WTC11 (cell line): ENCODE data around the gene LAMC3. TPM values are rescaled to one million over a fixed set of nuclear protein-coding genes. Genes with fewer than 3 reads are reported as not detected.

Experiments
- ATAC-seq: fragments of 200-7000 bp; cut with Tn5 transposase; 2 replicates; pipeline ENCODE4 v1.10.0; 2021; ENCODE audit warnings: mild to moderate bottlenecking, moderate library complexity
- CTCF ChIA-PET: fragments of 300-600 bp; sonication (Branson Sonifier 250); formaldehyde crosslinking; loops from one replicate; lab custom pipeline; 2021; ENCODE audit warnings: antibody characterized with exemption; lab: Charles Lee
- POLR2A ChIA-PET: fragments of 350-600 bp; sonication (Branson Sonifier 250); formaldehyde crosslinking; loops from one replicate; lab custom pipeline; 2021; ENCODE audit warnings: antibody characterized with exemption; lab: Charles Lee
- DNase-seq: peaks from one replicate; pipeline ENCODE4 v3.0.0; 2021; ENCODE audit warnings: low spot score
- H3K27ac Mint-ChIP-seq: 2 replicates; pipeline ENCODE4 v1.8.0; 2021; ENCODE audit warnings: mixed read lengths
- H3K27me3 Mint-ChIP-seq: 2 replicates; pipeline ENCODE4 v1.8.0; 2021; ENCODE audit warnings: low read depth, mild to moderate bottlenecking, moderate library complexity, mixed read lengths
- H3K36me3 Mint-ChIP-seq: 2 replicates; pipeline ENCODE4 v1.8.0; 2021; ENCODE audit warnings: mixed read lengths
- H3K4me1 Mint-ChIP-seq: 2 replicates; pipeline ENCODE4 v1.8.0; 2022; ENCODE audit warnings: mixed read lengths
- H3K4me3 Mint-ChIP-seq: 2 replicates; pipeline ENCODE4 v1.8.0; 2021; ENCODE audit warnings: mild to moderate bottlenecking, moderate library complexity, mixed read lengths
- H3K9me3 Mint-ChIP-seq: 2 replicates; pipeline ENCODE4 v1.8.0; 2021; ENCODE audit warnings: mixed read lengths
- FOXK1 ChIP-seq: sonication (generic); formaldehyde crosslinking; IDR thresholded peaks from 2 replicates; pipeline ENCODE4 v1.8.0; 2022; ENCODE audit warnings: mild to moderate bottlenecking, moderate library complexity, missing genetic modification reagents
- GRHL2 ChIP-seq: fragments of 250-450 bp; sonication (Bioruptor Pico); IDR thresholded peaks from 2 replicates; pipeline ENCODE4 v1.8.0; 2022; ENCODE audit warnings: mild to moderate bottlenecking, moderate library complexity; ENCODE audit not compliant: insufficient replicate concordance, severe bottlenecking
- GTF2I ChIP-seq: fragments of 250-450 bp; sonication (Bioruptor Pico); conservative IDR thresholded peaks from 2 replicates; pipeline ENCODE4 v1.4.0; 2021; ENCODE audit warnings: mild to moderate bottlenecking
- IRF2 ChIP-seq: sonication (generic); formaldehyde crosslinking; IDR thresholded peaks from 2 replicates; pipeline ENCODE4 v1.8.0; 2022; ENCODE audit warnings: low read depth, missing genetic modification reagents, borderline replicate concordance
- JUN ChIP-seq: sonication (generic); formaldehyde crosslinking; IDR thresholded peaks from 2 replicates; pipeline ENCODE4 v1.8.0; 2023; ENCODE audit warnings: mild to moderate bottlenecking, missing genetic modification reagents
- MXD4 ChIP-seq: fragments of 250-450 bp; sonication (Bioruptor Pico); IDR thresholded peaks from 2 replicates; pipeline ENCODE4 v1.8.0; 2021; ENCODE audit warnings: mild to moderate bottlenecking, moderate library complexity, borderline replicate concordance
- NFATC4 ChIP-seq: fragments of 250-450 bp; sonication (Bioruptor Pico); IDR thresholded peaks from 2 replicates; pipeline ENCODE4 v1.9.0; 2021; ENCODE audit warnings: mild to moderate bottlenecking
- NR3C1 ChIP-seq: sonication (generic); formaldehyde crosslinking; conservative IDR thresholded peaks from 2 replicates; pipeline ENCODE4 v1.8.1; 2023; ENCODE audit warnings: low read depth, mild to moderate bottlenecking, missing genetic modification reagents
- RELA ChIP-seq: sonication (generic); formaldehyde crosslinking; IDR thresholded peaks from 2 replicates; pipeline ENCODE4 v1.8.1; 2022; ENCODE audit warnings: missing genetic modification reagents, mild to moderate bottlenecking, borderline replicate concordance
- ZNF423 ChIP-seq: fragments of 250-450 bp; sonication (Bioruptor Pico); IDR thresholded peaks from 2 replicates; pipeline ENCODE4 v2.1.2; 2022; ENCODE audit warnings: mild to moderate bottlenecking, moderate library complexity
- total RNA-seq: library from RNA; stranded (reverse); gene quantifications from 3 replicates; pipeline ENCODE4 v1.2.3, GENCODE V29; 2021
- TF ChIP-seq, protein P1 (sequence below): sonication (generic); formaldehyde crosslinking; IDR thresholded peaks from 2 replicates; pipeline ENCODE4 v1.8.0; 2023; ENCODE audit warnings: missing genetic modification reagents, mild to moderate bottlenecking, borderline replicate concordance
- TF ChIP-seq, protein P2 (sequence below): sonication (generic); formaldehyde crosslinking; IDR thresholded peaks from 2 replicates; pipeline ENCODE4 v1.8.0; 2022; ENCODE audit warnings: mild to moderate bottlenecking, missing genetic modification reagents
- TF ChIP-seq, protein P3 (sequence below): sonication (generic); formaldehyde crosslinking; IDR thresholded peaks from 2 replicates; pipeline ENCODE4 v1.8.0; 2022; ENCODE audit warnings: mild to moderate bottlenecking, missing genetic modification reagents
- TF ChIP-seq, protein P4 (sequence below): sonication (generic); formaldehyde crosslinking; IDR thresholded peaks from 2 replicates; pipeline ENCODE4 v1.8.1; 2023; ENCODE audit warnings: mild to moderate bottlenecking, missing genetic modification reagents, moderate library complexity
- TF ChIP-seq, protein P5 (sequence below): sonication (generic); formaldehyde crosslinking; IDR thresholded peaks from 2 replicates; pipeline ENCODE4 v1.8.1; 2022; ENCODE audit warnings: low read depth, missing genetic modification reagents, borderline replicate concordance
- TF ChIP-seq, protein P6 (sequence below): fragments of 250-450 bp; sonication (Bioruptor Pico); IDR thresholded peaks from 2 replicates; pipeline ENCODE4 v1.9.0; 2021; ENCODE audit warnings: moderate library complexity, mild to moderate bottlenecking, inconsistent platforms, borderline replicate concordance
- TF ChIP-seq, protein P7 (sequence below): sonication (generic); formaldehyde crosslinking; conservative IDR thresholded peaks from 2 replicates; pipeline ENCODE4 v1.8.1; 2022; ENCODE audit warnings: mild to moderate bottlenecking, missing genetic modification reagents
- TF ChIP-seq, protein P8 (sequence below): sonication (generic); formaldehyde crosslinking; IDR thresholded peaks from 2 replicates; pipeline ENCODE4 v1.8.1; 2022; ENCODE audit warnings: mild to moderate bottlenecking, missing genetic modification reagents, moderate library complexity, borderline replicate concordance

Gene LAMC3
- total RNA-seq, 1 experiment from 2014 or later: 50.9 TPM

DNA sequence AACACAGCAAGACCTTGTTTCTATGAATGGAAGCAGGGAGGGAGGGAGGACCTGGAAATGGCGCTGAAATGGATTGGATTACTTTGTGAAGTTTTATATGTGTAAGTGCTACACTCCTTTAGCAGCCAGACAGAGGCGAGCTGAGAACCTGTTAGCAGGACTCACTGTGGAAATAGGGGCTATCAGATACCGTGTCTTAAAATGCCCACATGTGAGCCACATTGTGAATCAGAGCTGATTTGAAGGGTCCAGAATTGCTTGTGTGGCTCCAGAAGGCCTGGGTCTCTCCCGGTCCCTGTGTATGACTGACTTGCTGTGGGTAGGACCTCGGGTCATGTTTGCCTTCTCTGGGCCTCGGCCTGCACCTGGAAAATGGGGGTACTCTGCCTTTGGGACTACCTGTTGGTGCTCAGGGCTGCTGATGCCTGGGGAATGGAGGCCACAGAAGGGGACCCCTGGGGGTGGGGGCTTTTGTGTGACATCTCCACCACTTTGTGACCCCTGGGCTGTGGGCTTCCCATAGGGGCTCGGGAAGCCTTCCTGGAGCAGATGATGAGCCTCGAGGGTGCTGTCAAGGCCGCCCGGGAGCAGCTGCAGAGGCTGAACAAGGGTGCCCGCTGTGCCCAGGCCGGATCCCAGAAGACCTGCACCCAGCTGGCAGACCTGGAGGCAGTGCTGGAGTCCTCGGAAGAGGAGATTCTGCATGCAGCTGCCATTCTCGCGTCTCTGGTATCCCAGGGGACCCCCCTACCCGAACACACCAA is 63.3 kb downstream of the LAMC3 start:
- Mint-ChIP-seq H3K36me3 (peaks cover 4% of the 10 kb centered on the region; the same call in 1 of the 2 replicates), H3K27me3 (no peaks in the 10 kb centered on the region), H3K27ac (no peak overlapping the region), H3K9me3 (no peaks in the 10 kb centered on the region), H3K4me1 (no peaks in the 10 kb centered on the region), H3K4me3 (no peak overlapping the region)
- DNase-seq (no peak), ATAC-seq (no peak)
- TF ChIP-seq FOXK1 (CRISPR knock-in tag) (no peak), GTF2I (CRISPR knock-in tag) (no peak), ZNF423 (CRISPR knock-in tag) (no peak), NR3C1 (no peak), JUN (CRISPR knock-in tag) (no peak), NFATC4 (no peak)
- TF ChIP-seq, protein P1, sequence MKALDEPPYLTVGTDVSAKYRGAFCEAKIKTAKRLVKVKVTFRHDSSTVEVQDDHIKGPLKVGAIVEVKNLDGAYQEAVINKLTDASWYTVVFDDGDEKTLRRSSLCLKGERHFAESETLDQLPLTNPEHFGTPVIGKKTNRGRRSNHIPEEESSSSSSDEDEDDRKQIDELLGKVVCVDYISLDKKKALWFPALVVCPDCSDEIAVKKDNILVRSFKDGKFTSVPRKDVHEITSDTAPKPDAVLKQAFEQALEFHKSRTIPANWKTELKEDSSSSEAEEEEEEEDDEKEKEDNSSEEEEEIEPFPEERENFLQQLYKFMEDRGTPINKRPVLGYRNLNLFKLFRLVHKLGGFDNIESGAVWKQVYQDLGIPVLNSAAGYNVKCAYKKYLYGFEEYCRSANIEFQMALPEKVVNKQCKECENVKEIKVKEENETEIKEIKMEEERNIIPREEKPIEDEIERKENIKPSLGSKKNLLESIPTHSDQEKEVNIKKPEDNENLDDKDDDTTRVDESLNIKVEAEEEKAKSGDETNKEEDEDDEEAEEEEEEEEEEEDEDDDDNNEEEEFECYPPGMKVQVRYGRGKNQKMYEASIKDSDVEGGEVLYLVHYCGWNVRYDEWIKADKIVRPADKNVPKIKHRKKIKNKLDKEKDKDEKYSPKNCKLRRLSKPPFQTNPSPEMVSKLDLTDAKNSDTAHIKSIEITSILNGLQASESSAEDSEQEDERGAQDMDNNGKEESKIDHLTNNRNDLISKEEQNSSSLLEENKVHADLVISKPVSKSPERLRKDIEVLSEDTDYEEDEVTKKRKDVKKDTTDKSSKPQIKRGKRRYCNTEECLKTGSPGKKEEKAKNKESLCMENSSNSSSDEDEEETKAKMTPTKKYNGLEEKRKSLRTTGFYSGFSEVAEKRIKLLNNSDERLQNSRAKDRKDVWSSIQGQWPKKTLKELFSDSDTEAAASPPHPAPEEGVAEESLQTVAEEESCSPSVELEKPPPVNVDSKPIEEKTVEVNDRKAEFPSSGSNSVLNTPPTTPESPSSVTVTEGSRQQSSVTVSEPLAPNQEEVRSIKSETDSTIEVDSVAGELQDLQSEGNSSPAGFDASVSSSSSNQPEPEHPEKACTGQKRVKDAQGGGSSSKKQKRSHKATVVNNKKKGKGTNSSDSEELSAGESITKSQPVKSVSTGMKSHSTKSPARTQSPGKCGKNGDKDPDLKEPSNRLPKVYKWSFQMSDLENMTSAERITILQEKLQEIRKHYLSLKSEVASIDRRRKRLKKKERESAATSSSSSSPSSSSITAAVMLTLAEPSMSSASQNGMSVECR: no peak
- TF ChIP-seq, protein P2, sequence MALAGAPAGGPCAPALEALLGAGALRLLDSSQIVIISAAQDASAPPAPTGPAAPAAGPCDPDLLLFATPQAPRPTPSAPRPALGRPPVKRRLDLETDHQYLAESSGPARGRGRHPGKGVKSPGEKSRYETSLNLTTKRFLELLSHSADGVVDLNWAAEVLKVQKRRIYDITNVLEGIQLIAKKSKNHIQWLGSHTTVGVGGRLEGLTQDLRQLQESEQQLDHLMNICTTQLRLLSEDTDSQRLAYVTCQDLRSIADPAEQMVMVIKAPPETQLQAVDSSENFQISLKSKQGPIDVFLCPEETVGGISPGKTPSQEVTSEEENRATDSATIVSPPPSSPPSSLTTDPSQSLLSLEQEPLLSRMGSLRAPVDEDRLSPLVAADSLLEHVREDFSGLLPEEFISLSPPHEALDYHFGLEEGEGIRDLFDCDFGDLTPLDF: no peak
- TF ChIP-seq, protein P3, sequence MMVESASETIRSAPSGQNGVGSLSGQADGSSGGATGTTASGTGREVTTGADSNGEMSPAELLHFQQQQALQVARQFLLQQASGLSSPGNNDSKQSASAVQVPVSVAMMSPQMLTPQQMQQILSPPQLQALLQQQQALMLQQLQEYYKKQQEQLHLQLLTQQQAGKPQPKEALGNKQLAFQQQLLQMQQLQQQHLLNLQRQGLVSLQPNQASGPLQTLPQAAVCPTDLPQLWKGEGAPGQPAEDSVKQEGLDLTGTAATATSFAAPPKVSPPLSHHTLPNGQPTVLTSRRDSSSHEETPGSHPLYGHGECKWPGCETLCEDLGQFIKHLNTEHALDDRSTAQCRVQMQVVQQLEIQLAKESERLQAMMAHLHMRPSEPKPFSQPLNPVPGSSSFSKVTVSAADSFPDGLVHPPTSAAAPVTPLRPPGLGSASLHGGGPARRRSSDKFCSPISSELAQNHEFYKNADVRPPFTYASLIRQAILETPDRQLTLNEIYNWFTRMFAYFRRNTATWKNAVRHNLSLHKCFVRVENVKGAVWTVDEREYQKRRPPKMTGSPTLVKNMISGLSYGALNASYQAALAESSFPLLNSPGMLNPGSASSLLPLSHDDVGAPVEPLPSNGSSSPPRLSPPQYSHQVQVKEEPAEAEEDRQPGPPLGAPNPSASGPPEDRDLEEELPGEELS (CRISPR knock-in tag): no peak
- CTCF ChIA-PET: interaction anchor here (1.0 kb wide), 1 partner anchor 15 kb away, joined by 3 read pairs; no protein-coding TSS in a partner anchor
- POLR2A ChIA-PET: no interaction called here

DNA sequence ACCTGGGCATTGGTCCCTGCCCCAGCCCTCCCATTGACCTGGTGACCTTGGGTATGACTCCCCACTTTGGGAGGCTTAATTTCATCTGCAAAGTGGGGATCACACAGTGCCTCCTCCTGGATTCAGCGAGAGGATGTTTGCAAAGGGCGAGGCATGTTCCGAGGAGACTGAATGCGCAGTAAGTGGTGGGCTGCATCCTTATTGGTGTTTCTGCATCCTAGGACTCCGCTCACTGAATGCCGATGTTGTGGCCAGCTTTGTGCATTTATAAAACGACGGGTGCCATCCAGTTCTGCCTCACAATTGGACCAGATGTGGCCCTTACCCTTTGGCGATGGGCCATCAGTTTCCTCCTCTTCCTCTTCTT is 63.9 kb downstream of the LAMC3 start:
- DNase-seq (no peak), ATAC-seq (no peak)
- Mint-ChIP-seq H3K4me1 (no peaks in the 10 kb centered on the region), H3K27ac (no peak overlapping the region), H3K4me3 (no peak overlapping the region), H3K27me3 (no peaks in the 10 kb centered on the region), H3K36me3 (peaks cover 4% of the 10 kb centered on the region; the same call in 1 of the 2 replicates), H3K9me3 (no peaks in the 10 kb centered on the region)
- CTCF ChIA-PET: interaction anchor here (1.0 kb wide), 1 partner anchor 16 kb away, joined by 3 read pairs; no protein-coding TSS in a partner anchor
- POLR2A ChIA-PET: no interaction called here
- TF ChIP-seq IRF2: no peak
- TF ChIP-seq, protein P4, sequence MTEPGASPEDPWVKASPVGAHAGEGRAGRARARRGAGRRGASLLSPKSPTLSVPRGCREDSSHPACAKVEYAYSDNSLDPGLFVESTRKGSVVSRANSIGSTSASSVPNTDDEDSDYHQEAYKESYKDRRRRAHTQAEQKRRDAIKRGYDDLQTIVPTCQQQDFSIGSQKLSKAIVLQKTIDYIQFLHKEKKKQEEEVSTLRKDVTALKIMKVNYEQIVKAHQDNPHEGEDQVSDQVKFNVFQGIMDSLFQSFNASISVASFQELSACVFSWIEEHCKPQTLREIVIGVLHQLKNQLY (CRISPR knock-in tag): no peak
- no peak for TF ChIP-seq MXD4 (CRISPR knock-in tag)
- TF ChIP-seq, protein P5, sequence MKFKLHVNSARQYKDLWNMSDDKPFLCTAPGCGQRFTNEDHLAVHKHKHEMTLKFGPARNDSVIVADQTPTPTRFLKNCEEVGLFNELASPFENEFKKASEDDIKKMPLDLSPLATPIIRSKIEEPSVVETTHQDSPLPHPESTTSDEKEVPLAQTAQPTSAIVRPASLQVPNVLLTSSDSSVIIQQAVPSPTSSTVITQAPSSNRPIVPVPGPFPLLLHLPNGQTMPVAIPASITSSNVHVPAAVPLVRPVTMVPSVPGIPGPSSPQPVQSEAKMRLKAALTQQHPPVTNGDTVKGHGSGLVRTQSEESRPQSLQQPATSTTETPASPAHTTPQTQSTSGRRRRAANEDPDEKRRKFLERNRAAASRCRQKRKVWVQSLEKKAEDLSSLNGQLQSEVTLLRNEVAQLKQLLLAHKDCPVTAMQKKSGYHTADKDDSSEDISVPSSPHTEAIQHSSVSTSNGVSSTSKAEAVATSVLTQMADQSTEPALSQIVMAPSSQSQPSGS (CRISPR knock-in tag): no peak
- TF ChIP-seq NFATC4: no peak
- TF ChIP-seq, protein P6, sequence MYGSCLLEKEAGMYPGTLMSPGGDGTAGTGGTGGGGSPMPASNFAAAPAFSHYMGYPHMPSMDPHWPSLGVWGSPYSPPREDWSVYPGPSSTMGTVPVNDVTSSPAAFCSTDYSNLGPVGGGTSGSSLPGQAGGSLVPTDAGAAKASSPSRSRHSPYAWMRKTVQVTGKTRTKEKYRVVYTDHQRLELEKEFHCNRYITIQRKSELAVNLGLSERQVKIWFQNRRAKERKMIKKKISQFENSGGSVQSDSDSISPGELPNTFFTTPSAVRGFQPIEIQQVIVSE (CRISPR knock-in tag): no peak
- TF ChIP-seq, protein P7, sequence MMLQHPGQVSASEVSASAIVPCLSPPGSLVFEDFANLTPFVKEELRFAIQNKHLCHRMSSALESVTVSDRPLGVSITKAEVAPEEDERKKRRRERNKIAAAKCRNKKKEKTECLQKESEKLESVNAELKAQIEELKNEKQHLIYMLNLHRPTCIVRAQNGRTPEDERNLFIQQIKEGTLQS (CRISPR knock-in tag): no peak
- TF ChIP-seq, protein P8, sequence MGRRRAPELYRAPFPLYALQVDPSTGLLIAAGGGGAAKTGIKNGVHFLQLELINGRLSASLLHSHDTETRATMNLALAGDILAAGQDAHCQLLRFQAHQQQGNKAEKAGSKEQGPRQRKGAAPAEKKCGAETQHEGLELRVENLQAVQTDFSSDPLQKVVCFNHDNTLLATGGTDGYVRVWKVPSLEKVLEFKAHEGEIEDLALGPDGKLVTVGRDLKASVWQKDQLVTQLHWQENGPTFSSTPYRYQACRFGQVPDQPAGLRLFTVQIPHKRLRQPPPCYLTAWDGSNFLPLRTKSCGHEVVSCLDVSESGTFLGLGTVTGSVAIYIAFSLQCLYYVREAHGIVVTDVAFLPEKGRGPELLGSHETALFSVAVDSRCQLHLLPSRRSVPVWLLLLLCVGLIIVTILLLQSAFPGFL (CRISPR knock-in tag): no peak
- TF ChIP-seq RELA (CRISPR knock-in tag): no peak
- TF ChIP-seq GRHL2 (CRISPR knock-in tag): no peak
